K562 (cell line): ENCODE data around the gene ANGPTL7. TPM values are rescaled to one million over a fixed set of nuclear protein-coding genes. Genes with fewer than 3 reads are reported as not detected.
"Not testable (repeated sequence)": the region's sequence is repeated elsewhere in the genome, so short reads cannot be mapped to it uniquely, and the experiment has no call there.

Experiments
- ATAC-seq: fragments of 200-7000 bp; cut with Tn5 transposase; 3 replicates; pipeline ENCODE4 v1.9.1; 2020; ENCODE audit warnings: moderate library complexity
- BruUV-seq: library from RNA; stranded (reverse); fragments of 400-500 nt; replicated peaks from 2 replicates; lab custom pipeline; 2021; lab: Mats Ljungman, UMichigan
- CTCF ChIA-PET: fragments of 300-600 bp; formaldehyde crosslinking; extraction: SDS; loops from one replicate; lab custom pipeline; 2021; ENCODE audit warnings: low intra/inter-chr PET ratio; lab: Yijun Ruan, JAX
- POLR2A ChIA-PET: fragments of 300-600, 350-650 bp; sonication (Branson Sonifier 250); formaldehyde crosslinking; extraction: SDS; loops from one replicate; lab custom pipeline; 2021; ENCODE audit warnings: antibody characterized with exemption, inconsistent platforms; lab: Yijun Ruan, JAX
- DNase-seq, 4 experiments: peaks; one replicate each; pipeline versions ENCODE4 v3.0.0 to v3.0.0-alpha.2; 2011 to 2018; ENCODE audit warnings: low spot score in 3 of 4, mixed read lengths in 3 of 4; ENCODE audit errors: extremely low read depth in 1 of 4
- FAIRE-seq: peaks from 2 replicates; lab custom pipeline; 2011; peaks lifted over from hg19 to GRCh38; lab: Jason Lieb, UNC
- H2AFZ ChIP-seq: 2 replicates; pipeline ENCODE4 v1.6.0; 2011; ENCODE audit warnings: low read depth, low read length, control low read depth, inconsistent platforms
- H3K27ac ChIP-seq: fragments of 200-600 bp; 3 replicates; pipeline ENCODE4 v1.8.0; 2011; ENCODE audit warnings: low read depth, mild to moderate bottlenecking, control low read depth, inconsistent platforms, low read length, moderate library complexity, mixed read lengths; ENCODE audit errors: extremely low read depth
- H3K27me3 ChIP-seq, 2 experiments: fragments of 300-600 bp in 1 of 2; 2 replicates in 1 of 2; 3 replicates in 1 of 2; pipeline versions ENCODE4 v1.6.0 to v1.8.0; 2011; ENCODE audit warnings: inconsistent platforms in 2 of 2, low read length in 2 of 2, mild to moderate bottlenecking in 1 of 2, mixed read lengths in 1 of 2, moderate library complexity in 1 of 2; ENCODE audit not compliant: control insufficient read depth in 2 of 2, insufficient read depth in 2 of 2
- H3K36me3 ChIP-seq: fragments of 300-600 bp; 3 replicates; pipeline ENCODE4 v1.8.0; 2011; ENCODE audit warnings: mild to moderate bottlenecking, low read length, inconsistent platforms; ENCODE audit not compliant: control insufficient read depth, insufficient read depth
- H3K4me1 ChIP-seq, 2 experiments: fragments of 200-600 bp in 1 of 2; replicated peaks in 1 of 2; 2 replicates in 1 of 2; 3 replicates in 1 of 2; pipeline versions ENCODE4 v1.5.1 to v1.8.0; 2011; ENCODE audit warnings: inconsistent platforms in 2 of 2, low read length in 2 of 2, mild to moderate bottlenecking in 1 of 2, mixed read lengths in 1 of 2, moderate library complexity in 1 of 2; ENCODE audit not compliant: control insufficient read depth in 2 of 2, insufficient read depth in 2 of 2
- H3K4me2 ChIP-seq: 2 replicates; pipeline ENCODE4 v1.6.1; 2011; ENCODE audit warnings: low read length, control low read depth, inconsistent platforms, mixed read lengths; ENCODE audit not compliant: insufficient read depth
- H3K4me3 ChIP-seq: fragments of 200-600 bp; sonication (generic), shearing (Covaris generic); 2 replicates; pipeline ENCODE4 v1.5.1; 2016; ENCODE audit warnings: control low read depth, inconsistent platforms
- H3K79me2 ChIP-seq: fragments of 200-600 bp; 3 replicates; pipeline ENCODE4 v1.8.0; 2011; ENCODE audit warnings: low read length, inconsistent platforms; ENCODE audit not compliant: control insufficient read depth, insufficient read depth
- H3K9ac ChIP-seq, 2 experiments: 2 replicates each; pipeline versions ENCODE4 v1.6.0 to v1.6.1; 2011; ENCODE audit warnings: low read depth in 2 of 2, low read length in 2 of 2, control low read depth in 1 of 2, inconsistent platforms in 1 of 2, mild to moderate bottlenecking in 1 of 2, mixed read lengths in 1 of 2; ENCODE audit not compliant: insufficient read depth in 1 of 2
- H3K9me1 ChIP-seq: one replicate; pipeline ENCODE4 v1.6.0; 2011; ENCODE audit warnings: inconsistent platforms, mild to moderate bottlenecking, low read length, moderate library complexity; ENCODE audit not compliant: control insufficient read depth, insufficient read depth
- H3K9me3 ChIP-seq: replicated peaks from 2 replicates; pipeline ENCODE4 v1.5.1; 2011; ENCODE audit warnings: low read depth, low read length, inconsistent platforms; ENCODE audit not compliant: control insufficient read depth, insufficient read depth
- H4K20me1 ChIP-seq: replicated peaks from 2 replicates; pipeline ENCODE4 v1.6.1; 2011; ENCODE audit warnings: low read length, inconsistent platforms, mixed read lengths; ENCODE audit not compliant: control insufficient read depth, insufficient read depth
- ARID2 ChIP-seq: fragments of 450-650 bp; IDR thresholded peaks from 2 replicates; pipeline ENCODE4 v1.6.1; 2017; ENCODE audit warnings: antibody characterized with exemption, mild to moderate bottlenecking
- BCOR ChIP-seq: fragments of 450-650 bp; IDR thresholded peaks from 2 replicates; pipeline ENCODE4 v1.6.1; 2016
- KAT8 ChIP-seq: fragments of 450-650 bp; IDR thresholded peaks from 2 replicates; pipeline ENCODE4 v1.6.1; 2016; ENCODE audit warnings: low read depth, mild to moderate bottlenecking
- OTX1 ChIP-seq: fragments of 450-650 bp; formaldehyde crosslinking; IDR thresholded peaks from 2 replicates; pipeline ENCODE4 v1.4.0; 2022; ENCODE audit warnings: mild to moderate bottlenecking
- TBL1XR1 ChIP-seq, 2 experiments: IDR thresholded peaks; 2 replicates each; pipeline ENCODE4 v1.6.1; 2012; ENCODE audit warnings: improper control_type of control experiment in 2 of 2, low read length in 2 of 2, mild to moderate bottlenecking in 1 of 2
- ZNF146 ChIP-seq: IDR thresholded peaks from one replicate; pipeline ENCODE4 v1.6.1; 2018; ENCODE audit warnings: missing compliant biosample characterization; ENCODE audit not compliant: unreplicated experiment
- WGBS: fragments of 100-300 bp; shearing (Covaris generic); methylation state at CpG from one replicate; pipeline ENCODE4 v1.1.6; 2016; ENCODE audit warnings: low coverage, mixed read lengths; ENCODE audit not compliant: insufficient coverage; ENCODE audit errors: missing lambda C conversion rate; 5-methylcytosine and 5-hydroxymethylcytosine counted together
- in situ Hi-C: fragments of 300-500 bp; cut with MboI; formaldehyde crosslinking; loops from 4 replicates; pipeline ENCODE4 v1.15.0; 2018; ENCODE audit warnings: inconsistent platforms, mixed read lengths
- intact Hi-C: fragments of 100-400 bp; cut with micrococcal nuclease; formaldehyde crosslinking; loops from 2 replicates; pipeline ENCODE4 v1.14.2; 2022
- polyA plus RNA-seq, 8 experiments: library from polyadenylated mRNA; depleted of rRNA in 4 of 8; stranded (reverse) in 5 of 8; unstranded in 3 of 8; fragments of >200 nt; fragmentation: Nextera tagmentation in 2 of 8; fragmentation: Illumina TruSeq in 1 of 8; extraction: Ambion mirVana in 2 of 8; extraction: Trizol in 1 of 8; gene quantifications; 2 replicates each; pipeline versions ENCODE4 v1.2.1 to v1.2.3, GENCODE V29; 2011 to 2014; ENCODE audit warnings: inconsistent platforms in 1 of 8, missing spikeins in 1 of 8
- total RNA-seq, 7 experiments: library from RNA; depleted of rRNA in 6 of 7; stranded (reverse); fragments of >200 nt in 6 of 7; fragmentation: Illumina TruSeq in 2 of 7; extraction: Trizol in 2 of 7; gene quantifications; 2 replicates each; pipeline versions ENCODE4 v1.2.1 to v1.2.3, GENCODE V29; 2011 to 2021; ENCODE audit warnings: low replicate concordance in 1 of 7
- TF ChIP-seq, protein P1 (sequence below): fragments of 200-800 bp; sonication (Bioruptor generic); IDR thresholded peaks from 2 replicates; pipeline ENCODE4 v1.6.1; 2017; ENCODE audit warnings: missing genetic modification characterization, missing compliant biosample characterization
- TF ChIP-seq, protein P2 (sequence below): fragments of 450-650 bp; formaldehyde crosslinking; IDR thresholded peaks from 2 replicates; pipeline ENCODE4 v1.4.0; 2022; ENCODE audit warnings: missing genetic modification characterization
- TF ChIP-seq, protein P3 (sequence below), 2 experiments: fragments of 450-650 bp; conservative IDR thresholded peaks; 2 replicates each; pipeline ENCODE4 v1.6.1; 2017; ENCODE audit warnings: mild to moderate bottlenecking in 2 of 2, moderate library complexity in 2 of 2

The ANGPTL7 gene
- total and polyA plus RNA-seq, 9 of the 15 experiments (the other 6 are each of a cell fraction or from before 2014, with no cell fraction given), result not detected

DNA sequence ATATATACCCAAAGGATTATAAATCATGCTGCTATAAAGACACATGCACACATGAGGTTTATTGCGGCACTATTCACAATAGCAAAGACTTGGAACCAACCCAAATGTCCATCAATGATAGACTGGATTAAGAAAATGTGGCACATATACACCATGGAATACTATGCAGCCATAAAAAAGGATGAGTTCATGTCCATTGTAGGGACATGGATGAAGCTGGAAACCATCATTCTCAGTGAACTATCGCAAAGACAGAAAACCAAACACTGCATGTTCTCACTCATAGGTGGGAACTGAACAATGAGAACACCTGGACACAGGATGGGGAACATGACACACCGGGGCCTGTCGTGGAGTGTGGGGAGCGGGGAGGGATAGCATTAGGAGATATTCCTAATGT is 22.4 kb upstream of the ANGPTL7 start:
- not testable (repeated sequence) for H3K27ac ChIP-seq, H2AFZ ChIP-seq, H3K27me3 ChIP-seq, H3K9ac ChIP-seq
- TF ChIP-seq BCOR (peak; percentile 38; the same call in 1 of the 2 replicates), ZNF146 (CRISPR knock-in tag) (peak; percentile 89)
- TF ChIP-seq, all 486 proteins: peak for 2; not testable (repeated sequence) for 484
- FAIRE-seq, CTCF ChIA-PET, H3K4me2 ChIP-seq, H3K9me1 ChIP-seq, in situ Hi-C loops, H3K79me2 ChIP-seq, BruUV-seq, DNase-seq, POLR2A ChIA-PET, intact Hi-C loops, H3K4me1 ChIP-seq, H3K9me3 ChIP-seq, H3K4me3 ChIP-seq, ATAC-seq, H4K20me1 ChIP-seq: not testable (repeated sequence)
- H3K36me3 ChIP-seq, result peaks cover 22% of the 10 kb centered on the region; the same call in 2 of the 3 replicates
- 95% methylated on average over 5 of the region's 5 CpGs for WGBS

DNA sequence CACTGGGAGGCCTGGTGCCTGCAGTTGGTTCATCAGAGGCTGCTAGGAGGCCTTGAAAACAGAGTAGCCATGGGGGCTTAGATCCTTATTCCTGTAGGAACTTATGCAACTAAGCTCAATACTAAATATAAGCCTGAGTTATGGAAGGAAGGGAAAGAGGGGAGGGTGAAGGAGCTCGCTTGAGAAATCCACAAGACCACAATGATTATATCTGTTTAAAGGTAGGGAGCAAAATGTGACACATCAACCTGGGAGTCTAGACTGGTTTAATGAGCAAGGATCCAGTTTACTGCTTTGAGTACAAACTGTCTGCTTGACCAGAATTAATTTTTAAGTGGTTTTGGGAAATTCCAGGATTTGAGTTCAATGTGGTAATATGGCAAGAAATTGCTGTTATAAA is 20.4 kb upstream of the ANGPTL7 start:
- H3K4me1 ChIP-seq, result no peaks in the 10 kb centered on the region
- H3K4me2 ChIP-seq, result no peak overlapping the region
- ChIA-PET CTCF (no interaction called here), POLR2A (interaction anchor here (0.6 to 1.4 kb wide), 4 partner anchors 11 to 66 kb away, joined by 3 to 5 read pairs (median 4); no protein-coding TSS in a partner anchor)
- no peaks in the 10 kb centered on the region for H4K20me1 ChIP-seq
- no peak overlapping the region for H2AFZ ChIP-seq
- H3K36me3 ChIP-seq, result peaks cover 28% of the 10 kb centered on the region; the same call in 2 of the 3 replicates
- no peak overlapping the region for H3K4me3 ChIP-seq
- DNase-seq (no peak), ATAC-seq (no peak), FAIRE-seq (no peak)
- H3K27me3 ChIP-seq, result no peaks in the 10 kb centered on the region
- no peak overlapping the region for H3K27ac ChIP-seq
- H3K9ac ChIP-seq, result no peak overlapping the region
- WGBS, result 50% methylated on average over 1 of the region's 1 CpG
- intact Hi-C loops (no loop called here), in situ Hi-C loops (no loop called here)
- H3K9me1 ChIP-seq, result no peaks in the 10 kb centered on the region
- BruUV-seq, result no TSS peak
- H3K9me3 ChIP-seq, result no peaks in the 10 kb centered on the region
- no peaks in the 10 kb centered on the region for H3K79me2 ChIP-seq
- TF ChIP-seq ARID2 (no peak), OTX1 (no peak), KAT8 (no peak), TBL1XR1 (IDR thresholded peaks at IDR 0.05; ENCODE audit: low read length in 2 of 2) (no peak)
- TF ChIP-seq, protein P1, sequence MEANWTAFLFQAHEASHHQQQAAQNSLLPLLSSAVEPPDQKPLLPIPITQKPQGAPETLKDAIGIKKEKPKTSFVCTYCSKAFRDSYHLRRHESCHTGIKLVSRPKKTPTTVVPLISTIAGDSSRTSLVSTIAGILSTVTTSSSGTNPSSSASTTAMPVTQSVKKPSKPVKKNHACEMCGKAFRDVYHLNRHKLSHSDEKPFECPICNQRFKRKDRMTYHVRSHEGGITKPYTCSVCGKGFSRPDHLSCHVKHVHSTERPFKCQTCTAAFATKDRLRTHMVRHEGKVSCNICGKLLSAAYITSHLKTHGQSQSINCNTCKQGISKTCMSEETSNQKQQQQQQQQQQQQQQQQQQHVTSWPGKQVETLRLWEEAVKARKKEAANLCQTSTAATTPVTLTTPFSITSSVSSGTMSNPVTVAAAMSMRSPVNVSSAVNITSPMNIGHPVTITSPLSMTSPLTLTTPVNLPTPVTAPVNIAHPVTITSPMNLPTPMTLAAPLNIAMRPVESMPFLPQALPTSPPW, result no peak
- TF ChIP-seq, protein P2, sequence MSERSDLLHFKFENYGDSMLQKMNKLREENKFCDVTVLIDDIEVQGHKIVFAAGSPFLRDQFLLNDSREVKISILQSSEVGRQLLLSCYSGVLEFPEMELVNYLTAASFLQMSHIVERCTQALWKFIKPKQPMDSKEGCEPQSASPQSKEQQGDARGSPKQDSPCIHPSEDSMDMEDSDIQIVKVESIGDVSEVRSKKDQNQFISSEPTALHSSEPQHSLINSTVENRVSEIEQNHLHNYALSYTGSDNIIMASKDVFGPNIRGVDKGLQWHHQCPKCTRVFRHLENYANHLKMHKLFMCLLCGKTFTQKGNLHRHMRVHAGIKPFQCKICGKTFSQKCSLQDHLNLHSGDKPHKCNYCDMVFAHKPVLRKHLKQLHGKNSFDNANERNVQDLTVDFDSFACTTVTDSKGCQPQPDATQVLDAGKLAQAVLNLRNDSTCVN (CRISPR knock-in tag), result no peak
- TF ChIP-seq, protein P3, sequence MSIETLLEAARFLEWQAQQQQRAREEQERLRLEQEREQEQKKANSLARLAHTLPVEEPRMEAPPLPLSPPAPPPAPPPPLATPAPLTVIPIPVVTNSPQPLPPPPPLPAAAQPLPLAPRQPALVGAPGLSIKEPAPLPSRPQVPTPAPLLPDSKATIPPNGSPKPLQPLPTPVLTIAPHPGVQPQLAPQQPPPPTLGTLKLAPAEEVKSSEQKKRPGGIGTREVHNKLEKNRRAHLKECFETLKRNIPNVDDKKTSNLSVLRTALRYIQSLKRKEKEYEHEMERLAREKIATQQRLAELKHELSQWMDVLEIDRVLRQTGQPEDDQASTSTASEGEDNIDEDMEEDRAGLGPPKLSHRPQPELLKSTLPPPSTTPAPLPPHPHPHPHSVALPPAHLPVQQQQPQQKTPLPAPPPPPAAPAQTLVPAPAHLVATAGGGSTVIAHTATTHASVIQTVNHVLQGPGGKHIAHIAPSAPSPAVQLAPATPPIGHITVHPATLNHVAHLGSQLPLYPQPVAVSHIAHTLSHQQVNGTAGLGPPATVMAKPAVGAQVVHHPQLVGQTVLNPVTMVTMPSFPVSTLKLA (conservative IDR thresholded peaks at IDR 0.05), result no peak
